NCI-H1092 (cell line): ENCODE measurements around the gene ADCY5.

Experiments used
- DNase-seq: peaks from one replicate; lab custom pipeline; 2025; lab: John Stamatoyannopoulos, UW

ADCY5 gene

DNA sequence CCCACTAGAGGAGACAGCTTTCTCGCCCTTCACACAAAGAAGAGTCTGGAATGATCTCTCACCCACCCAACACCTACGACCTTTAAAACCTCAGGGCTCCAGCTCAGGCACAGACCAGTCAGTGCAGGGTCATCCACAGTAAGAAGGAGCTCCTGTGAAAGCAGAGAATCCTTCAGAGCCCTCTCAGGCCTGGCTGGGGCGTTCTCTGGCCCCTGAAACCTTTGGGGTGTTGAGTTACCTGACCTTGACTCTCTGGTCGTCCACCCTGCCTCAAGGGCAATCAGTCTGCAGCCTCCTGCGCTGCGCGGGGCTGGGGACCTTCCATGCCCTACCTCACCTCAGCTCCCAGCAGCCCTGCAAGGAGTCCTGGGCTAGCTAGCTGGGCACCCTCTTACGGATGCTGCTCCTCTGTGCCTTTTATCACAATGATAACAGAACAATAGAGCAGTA lies 106.2 kb downstream of the ADCY5 start:
- no peak for DNase-seq

DNA sequence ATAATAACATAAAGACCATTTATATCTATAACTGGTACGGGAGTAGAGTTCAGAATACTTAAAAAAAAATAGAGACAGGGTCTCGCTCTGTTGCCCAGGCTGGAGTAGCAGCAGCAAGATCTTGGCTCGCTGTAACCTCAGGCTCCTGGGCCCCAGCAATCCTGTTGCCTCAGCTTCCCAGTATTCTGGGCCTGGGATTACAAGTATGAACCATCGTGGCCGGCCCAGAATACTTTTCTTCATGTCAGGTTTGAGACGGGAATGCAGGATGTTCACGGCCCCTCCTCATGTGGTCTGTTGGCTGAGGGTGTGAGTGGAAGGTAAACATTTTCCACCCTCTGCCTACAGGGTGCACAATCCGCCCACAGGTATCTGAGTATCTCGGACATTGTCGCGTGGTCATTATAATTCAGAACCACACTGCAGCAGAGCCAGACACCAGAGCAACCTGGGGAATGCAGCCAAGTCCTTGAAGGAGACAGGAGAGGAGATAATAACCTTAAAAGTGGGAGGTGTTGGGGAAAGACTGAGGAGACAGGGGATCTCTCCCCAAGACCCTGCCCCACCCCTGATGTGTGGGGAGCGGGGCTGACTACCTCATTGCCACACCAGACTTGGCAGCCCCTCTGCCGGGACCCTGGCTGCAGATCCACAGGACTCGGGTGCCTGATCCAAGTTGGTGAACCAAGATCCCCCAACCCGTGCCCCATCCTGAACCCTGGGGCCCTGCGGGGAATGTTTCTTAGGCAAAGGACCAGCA lies 106.8 kb downstream of the ADCY5 start:
- no peak for DNase-seq

- no peak for DNase-seq
These were observed 108.6 kb downstream of the ADCY5 start for GRCh38 chr3:123340336-123340735.

GRCh38 chr3:123339302-123339701 lies 109.6 kb downstream of the ADCY5 start:
- no peak for DNase-seq

DNA sequence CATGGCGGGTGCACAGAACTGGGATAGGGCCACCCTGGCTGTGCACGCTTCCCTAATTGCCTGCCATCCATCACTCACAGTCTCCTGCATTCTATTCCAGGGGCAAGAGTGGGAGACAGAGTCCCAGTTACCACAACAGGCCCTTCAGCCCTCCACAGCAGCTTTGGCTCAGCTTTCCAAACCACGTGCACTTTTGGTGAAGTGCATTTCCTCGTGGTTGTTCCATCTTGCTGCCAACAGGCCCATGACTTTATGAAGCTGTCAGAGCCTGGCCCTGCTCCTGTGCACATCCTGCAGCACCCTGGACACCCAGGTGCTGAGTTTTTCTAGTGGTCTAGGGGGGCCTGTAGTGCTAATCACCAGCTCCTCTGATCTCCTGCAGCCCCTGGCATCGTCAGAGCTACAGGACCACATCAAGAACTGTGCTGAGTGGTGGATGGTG lies 110.2 kb downstream of the ADCY5 start:
- DNase-seq, result no peak

GRCh38 chr3:123337948-123338619 lies 110.8 kb downstream of the ADCY5 start:
- DNase-seq, result no peak

DNA sequence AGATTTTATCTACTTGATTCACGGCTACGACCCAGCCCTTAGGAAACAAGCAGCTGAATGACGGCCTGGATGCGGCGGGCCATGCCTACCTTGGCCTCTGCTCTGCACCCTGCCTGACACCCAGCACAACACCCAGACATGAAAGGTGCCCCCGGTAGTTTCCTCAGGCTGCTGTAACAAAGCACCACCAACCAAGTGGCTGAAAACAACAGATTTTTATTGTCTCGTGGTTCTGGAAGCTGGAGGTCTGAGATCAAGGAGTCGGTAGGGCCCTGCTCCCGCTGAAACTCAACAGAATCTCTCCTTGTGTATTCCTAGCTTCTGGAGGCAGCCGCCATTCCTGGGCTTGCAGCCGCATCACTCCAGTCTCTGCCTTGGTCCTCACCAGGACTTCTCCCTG lies 111.7 kb downstream of the ADCY5 start:
- DNase-seq, result no peak

GRCh38 chr3:123336441-123336851 lies 112.4 kb downstream of the ADCY5 start:
- DNase-seq, result no peak

DNA sequence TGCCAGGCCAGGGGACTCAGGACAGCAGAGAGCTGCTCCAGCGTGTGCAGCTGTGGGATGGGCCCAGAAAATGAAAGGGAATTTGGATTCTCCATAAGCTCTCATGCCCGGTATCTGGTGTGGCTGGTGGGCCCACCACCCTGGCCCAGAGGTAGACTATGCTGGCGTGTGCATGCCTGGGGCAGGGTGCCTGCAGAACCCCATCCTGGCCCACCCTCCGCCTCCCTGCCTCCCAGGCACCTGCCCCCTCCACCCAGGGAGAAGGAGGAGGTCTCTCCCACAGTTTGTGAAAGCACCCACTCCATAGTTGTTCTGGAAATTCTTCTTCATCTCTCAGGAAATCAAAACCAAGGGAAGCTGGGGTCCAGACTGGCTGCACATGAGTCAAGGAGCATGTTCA lies 112.9 kb downstream of the ADCY5 start:
- no peak for DNase-seq

DNA sequence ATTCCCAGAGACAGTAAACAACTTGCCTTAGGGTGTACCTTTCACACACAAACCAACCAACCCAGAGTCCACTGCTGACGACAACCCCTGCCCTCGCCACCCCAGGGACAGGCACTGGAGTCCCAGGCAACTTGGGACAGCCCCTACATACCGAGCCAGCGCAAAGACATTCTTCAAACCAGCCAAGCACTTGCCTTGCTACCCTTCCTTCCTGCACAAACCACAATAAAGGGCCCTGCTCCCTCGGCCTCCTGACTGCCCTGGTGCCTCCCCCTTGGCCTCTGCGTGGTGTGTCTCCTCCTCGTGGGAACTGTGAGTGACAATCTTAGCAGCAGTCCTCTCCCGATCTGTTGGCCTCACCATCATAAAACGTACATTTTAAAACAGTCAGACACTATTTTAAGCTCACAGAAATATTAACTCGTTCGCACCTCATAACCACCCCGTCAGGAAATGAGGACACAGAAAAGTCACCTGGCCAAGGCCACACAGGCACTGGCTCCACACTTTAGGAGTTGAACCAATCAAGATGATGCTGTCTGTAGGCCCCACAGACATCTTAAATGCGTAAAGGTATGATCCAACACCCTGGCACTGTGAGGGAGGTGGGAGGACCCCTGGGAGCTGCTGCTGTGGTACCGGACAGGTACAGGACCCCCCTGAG lies 113.8 kb downstream of the ADCY5 start:
- no peak for DNase-seq

GRCh38 chr3:123334056-123334455 lies 114.8 kb downstream of the ADCY5 start:
- no peak for DNase-seq

DNA sequence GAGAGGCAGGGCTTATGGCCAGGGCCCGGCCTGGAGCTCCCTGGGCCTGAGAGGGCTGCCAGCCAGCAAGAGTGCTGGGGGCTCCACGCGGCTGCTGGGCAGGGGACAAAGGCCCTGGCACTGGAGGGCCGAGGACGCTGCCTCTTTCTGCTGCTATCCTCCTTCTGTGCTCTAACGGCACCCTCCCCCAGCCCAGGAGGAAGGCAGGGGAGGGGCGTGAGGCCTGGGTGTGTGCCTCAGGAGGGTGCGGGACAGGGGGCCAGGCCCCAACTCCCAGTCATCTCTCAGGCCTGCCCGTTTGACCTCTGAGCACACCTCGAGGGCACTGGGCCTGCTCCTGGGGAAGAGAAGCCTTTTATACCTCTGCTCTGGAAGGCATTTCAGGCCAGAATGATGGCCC lies 115.5 kb downstream of the ADCY5 start:
- no peak for DNase-seq

DNA sequence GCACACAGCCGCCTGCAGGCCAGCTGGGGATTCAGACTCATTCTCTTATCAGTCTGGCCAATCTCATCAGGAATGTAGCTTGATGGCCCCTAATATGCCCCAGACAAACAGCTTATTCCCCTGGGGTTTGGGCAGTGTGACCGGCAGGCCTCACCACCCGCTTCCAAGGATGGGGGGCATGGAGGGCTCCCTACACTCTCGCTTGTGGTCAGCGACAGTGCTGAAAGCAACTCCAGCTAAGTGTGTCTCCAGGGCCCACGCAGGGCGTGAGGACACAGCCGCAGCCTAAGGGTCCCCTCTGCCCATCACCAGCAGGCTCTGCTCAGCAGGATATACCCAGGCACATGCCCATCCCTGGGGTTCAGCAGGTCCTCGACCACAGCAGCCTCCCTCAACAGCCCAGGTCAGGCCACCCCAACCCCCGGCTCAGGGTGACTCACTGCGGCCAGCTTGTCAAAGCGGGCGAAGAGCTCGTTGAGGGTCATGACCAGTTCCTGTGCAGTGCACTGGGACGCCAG lies 116.7 kb downstream of the ADCY5 start:
- DNase-seq, result no peak

GRCh38 chr3:123331651-123332050 lies 117.2 kb downstream of the ADCY5 start:
- no peak for DNase-seq

DNA sequence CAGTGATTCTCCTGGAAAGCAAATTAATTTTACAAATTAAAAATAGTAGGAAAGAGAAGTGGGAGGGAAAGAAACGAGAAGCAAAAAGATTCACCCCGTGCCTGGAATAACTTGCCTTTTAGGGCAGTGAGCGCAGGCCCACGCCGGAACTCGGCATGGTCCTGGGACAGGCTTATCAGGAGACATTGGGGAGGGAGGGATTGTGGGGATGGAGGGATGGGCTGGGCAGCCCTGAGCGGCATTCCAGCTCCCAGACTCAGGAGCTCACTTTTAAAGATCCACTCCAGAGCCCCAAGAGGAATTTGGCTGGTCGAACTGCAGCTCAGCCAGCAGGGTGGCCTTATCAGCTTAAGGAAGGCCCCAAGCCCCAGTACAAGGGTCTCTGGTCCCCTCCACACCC lies 117.9 kb downstream of the ADCY5 start:
- no peak for DNase-seq

DNA sequence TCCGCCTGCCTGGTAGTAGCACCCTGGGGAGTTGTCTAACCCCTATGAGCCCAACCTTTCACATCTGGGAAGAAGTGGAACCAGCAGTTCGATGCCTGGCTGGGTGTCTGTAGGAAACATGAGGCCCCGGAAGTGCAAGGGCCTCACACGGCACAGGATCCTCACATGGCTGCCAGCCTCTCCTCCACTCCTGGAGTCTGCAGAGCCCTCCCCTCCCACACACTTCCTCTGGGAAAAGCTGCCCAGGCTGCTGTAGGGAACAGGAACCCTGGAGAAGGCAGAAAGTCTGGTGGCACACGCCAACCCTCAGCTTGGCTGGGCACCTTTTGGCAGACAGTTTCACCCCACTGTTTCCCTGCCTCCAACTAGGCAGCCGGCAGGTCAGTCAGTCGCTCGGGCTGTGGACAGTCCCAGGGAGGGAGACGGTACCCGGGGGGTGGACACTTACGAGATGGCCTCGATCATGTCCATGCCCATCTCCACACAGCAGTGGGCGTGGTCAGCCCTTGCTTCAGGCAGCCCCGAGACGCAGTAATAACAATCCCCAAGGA lies 118.4 kb downstream of the ADCY5 start:
- DNase-seq, result no peak

GRCh38 chr3:123329636-123330340 lies 119.1 kb downstream of the ADCY5 start:
- DNase-seq, result no peak

DNA sequence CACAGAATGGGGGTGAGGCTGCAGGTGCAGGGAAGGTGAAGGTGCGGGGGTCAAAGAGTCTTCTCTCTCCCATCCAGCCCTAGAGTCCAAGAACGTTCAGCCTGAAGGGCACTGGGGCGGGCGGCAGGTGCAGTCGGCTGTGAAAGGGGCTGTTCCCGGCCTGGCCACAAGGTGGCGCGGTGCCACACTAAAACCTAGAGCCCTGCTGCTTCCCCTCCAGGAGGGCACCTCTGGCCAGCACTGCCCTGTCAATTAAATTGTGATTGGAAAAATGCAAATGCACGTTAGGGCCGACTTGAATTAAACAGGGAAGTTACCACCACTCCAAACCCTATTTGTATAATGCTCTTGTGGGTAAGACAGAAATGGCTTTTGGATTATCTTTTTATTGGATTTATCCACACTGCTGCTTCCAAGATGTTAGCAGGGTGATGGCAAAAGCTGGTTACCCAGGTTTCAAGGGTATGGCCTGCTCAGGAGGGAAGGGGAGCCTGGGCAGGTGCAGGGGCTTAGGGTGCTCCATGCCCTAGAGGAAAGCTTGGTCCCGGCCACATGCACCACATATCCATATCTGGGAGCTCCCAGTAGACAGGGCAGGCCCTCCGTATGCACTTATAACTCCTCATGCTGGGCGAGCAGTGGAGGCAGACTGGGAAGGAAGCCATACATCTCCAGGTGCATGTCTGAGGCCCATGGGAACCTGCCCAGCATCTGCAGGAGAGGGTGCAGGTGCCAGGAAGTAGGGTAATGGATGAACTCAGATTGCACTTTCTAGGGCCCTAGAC lies 119.8 kb downstream of the ADCY5 start:
- peak; percentile 15 for DNase-seq

- DNase-seq, result no peak
These were observed 120.7 kb downstream of the ADCY5 start for GRCh38 chr3:123327956-123328850.

DNA sequence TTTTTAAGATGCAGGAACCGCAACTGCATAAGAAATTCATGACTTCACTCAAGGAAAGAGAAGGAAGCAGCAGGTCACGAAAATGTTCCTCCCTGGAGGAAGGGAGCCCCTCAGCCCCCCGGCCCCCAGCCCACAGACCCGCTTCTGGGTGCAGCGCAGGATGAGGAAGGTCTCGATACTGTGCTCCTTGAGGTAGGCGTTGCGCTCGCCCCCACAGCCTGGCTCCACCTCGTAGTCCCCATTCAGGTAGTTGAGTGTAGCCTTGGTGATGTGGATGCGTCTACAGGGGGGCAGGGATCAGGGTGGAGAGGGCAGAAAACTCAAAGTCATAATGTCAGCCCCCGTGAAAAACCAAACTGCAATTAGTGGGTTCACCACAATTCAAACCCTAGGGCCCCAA lies 121.4 kb downstream of the ADCY5 start:
- DNase-seq, result no peak
